ENCODE results near the gene NARS2. TPM values are rescaled to one million over a fixed set of nuclear protein-coding genes. Genes with fewer than 3 reads are reported as not detected.

Gene NARS2
- total and polyA plus RNA-seq, 10 of the 15 experiments (the other 5 are each of a cell fraction or from before 2014, with no cell fraction given), result 22.2 to 45.3 (median 36.3) TPM

DNA sequence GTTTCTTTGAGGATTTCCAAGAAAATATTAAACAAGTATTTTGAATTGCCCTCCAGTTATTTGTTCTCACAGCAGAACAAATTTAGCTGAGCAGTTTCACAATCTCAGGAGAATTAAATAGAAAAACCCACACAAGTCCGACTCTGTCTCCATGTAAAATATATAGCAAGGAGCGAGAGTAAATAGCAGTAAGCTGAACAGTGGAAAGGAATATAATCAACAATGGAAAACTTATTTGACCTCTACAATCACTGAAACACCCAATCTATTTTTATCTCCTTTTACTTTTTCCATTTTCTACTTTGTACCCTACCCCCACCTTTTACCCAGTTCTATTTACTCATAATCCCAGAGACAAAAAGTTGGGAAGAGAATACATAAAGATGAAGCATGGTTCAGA lies 34.4 kb downstream of the NARS2 start (continued):
- TF ChIP-seq, protein P1, sequence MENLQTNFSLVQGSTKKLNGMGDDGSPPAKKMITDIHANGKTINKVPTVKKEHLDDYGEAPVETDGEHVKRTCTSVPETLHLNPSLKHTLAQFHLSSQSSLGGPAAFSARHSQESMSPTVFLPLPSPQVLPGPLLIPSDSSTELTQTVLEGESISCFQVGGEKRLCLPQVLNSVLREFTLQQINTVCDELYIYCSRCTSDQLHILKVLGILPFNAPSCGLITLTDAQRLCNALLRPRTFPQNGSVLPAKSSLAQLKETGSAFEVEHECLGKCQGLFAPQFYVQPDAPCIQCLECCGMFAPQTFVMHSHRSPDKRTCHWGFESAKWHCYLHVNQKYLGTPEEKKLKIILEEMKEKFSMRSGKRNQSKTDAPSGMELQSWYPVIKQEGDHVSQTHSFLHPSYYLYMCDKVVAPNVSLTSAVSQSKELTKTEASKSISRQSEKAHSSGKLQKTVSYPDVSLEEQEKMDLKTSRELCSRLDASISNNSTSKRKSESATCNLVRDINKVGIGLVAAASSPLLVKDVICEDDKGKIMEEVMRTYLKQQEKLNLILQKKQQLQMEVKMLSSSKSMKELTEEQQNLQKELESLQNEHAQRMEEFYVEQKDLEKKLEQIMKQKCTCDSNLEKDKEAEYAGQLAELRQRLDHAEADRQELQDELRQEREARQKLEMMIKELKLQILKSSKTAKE (IDR thresholded peaks at IDR 0.05; ENCODE audit: low read depth, poor library complexity, severe bottlenecking), result no peak

GRCh38 chr11:78539506-78539905 lies 35.2 kb downstream of the NARS2 start:
- Histone ChIP-seq H3K27me3 (replicated peaks in 1 of 2; ENCODE audit: control insufficient read depth in 2 of 2, insufficient read depth in 2 of 2, low read length in 1 of 2) (no peaks in the 10 kb centered on the region), H2AFZ (ENCODE audit: control insufficient read depth, low read depth, low read length) (no peak overlapping the region), H4K20me1 (ENCODE audit: control insufficient read depth, insufficient read depth) (no peaks in the 10 kb centered on the region), H3K4me3 (no peak overlapping the region), H3K27ac (ENCODE audit: control insufficient read depth, insufficient read depth) (no peak overlapping the region), H3K36me3 (ENCODE audit: control insufficient read depth in 2 of 2, insufficient read depth in 2 of 2, low read length in 1 of 2) (0 out of 4 replicates have a peak, but pooled peaks cover 0 to 7% of the 10 kb centered on the region in 2 experiments), H3K4me2 (ENCODE audit: control insufficient read depth, insufficient read depth) (no peak overlapping the region), H3K9ac (ENCODE audit: control insufficient read depth, insufficient read depth, low read length) (no peak overlapping the region), H3K9me3 (replicated peaks; ENCODE audit: control insufficient read depth, insufficient read depth, low read length) (no peaks in the 10 kb centered on the region), H3K4me1 (ENCODE audit: control insufficient read depth, insufficient read depth, low read length) (peaks cover 15% of the 10 kb centered on the region), H3K79me2 (ENCODE audit: control insufficient read depth, insufficient read depth, low read length) (no peaks in the 10 kb centered on the region)
- no TSS peak for BruUV-seq (replicated peaks)
- ATAC-seq (no peak), DNase-seq (ENCODE audit: low read depth, low spot score) (no peak), FAIRE-seq (no peak)
- SMC1A ChIA-PET (ENCODE audit: uncharacterized antibody, unreplicated experiment), result interaction anchor here (1.0 to 3.3 kb wide), 4 partner anchors 12 to 105 kb away, joined by 3 to 13 read pairs (median 4); no protein-coding TSS in a partner anchor
- POLR2A ChIA-PET, result interaction anchor here (0.5 to 0.6 kb wide), 2 partner anchors 17 to 460 kb away, joined by 3 read pairs; no protein-coding TSS in a partner anchor
- in situ Hi-C loops (cut with MboI), result no loop called here
- CTCF ChIA-PET, result interaction anchor here (0.7 to 0.9 kb wide), 2 partner anchors 125 to 311 kb away, joined by 3 read pairs; no protein-coding TSS in a partner anchor
- WGBS (ENCODE audit: insufficient coverage, insufficient replicate concordance, low lambda C conversion rate, missing lambda C conversion rate), result 92% methylated on average over 3 of the region's 3 CpGs
- intact Hi-C loops (cut with micrococcal nuclease; ENCODE audit: unreplicated experiment), result no loop called here
- TF ChIP-seq MTA2 (IDR thresholded peaks at IDR 0.05; ENCODE audit: low read depth) (no peak), ZBTB33 (IDR thresholded peaks at IDR 0.05) (no peak), PKNOX1 (IDR thresholded peaks at IDR 0.05) (no peak), EP300 (IDR thresholded peaks at IDR 0.05; ENCODE audit: borderline replicate concordance in 1 of 2, control insufficient read depth in 1 of 2, low read depth in 2 of 2, low read length in 2 of 2) (no peak), EZH2 (IDR thresholded peaks at IDR 0.05; ENCODE audit: borderline replicate concordance, control insufficient read depth, low read depth, low read length) (no peak), BACH1 (IDR thresholded peaks at IDR 0.05; ENCODE audit: borderline replicate concordance) (no peak), TARDBP (IDR thresholded peaks at IDR 0.05; ENCODE audit: borderline replicate concordance) (no peak)
- RAD21 ChIA-PET (ENCODE audit: unreplicated experiment), result no interaction called here
